D341Med (cell line): ENCODE measurements around the gene COASY.
"Not testable (repeated sequence)": the region's sequence is repeated elsewhere in the genome, so short reads cannot be mapped to it uniquely, and the experiment has no call there.

Experiments used
- DNase-seq: peaks from one replicate; pipeline ENCODE4 v3.0.0; 2012; ENCODE audit warnings: low spot score

COASY gene

GRCh38 chr17:42574463-42574862 is 12.5 kb downstream of the COASY start:
- DNase-seq: no peak

GRCh38 chr17:42577140-42577531 is 15.2 kb downstream of the COASY start:
- no peak for DNase-seq

- DNase-seq: peak; percentile 99
Observed at GRCh38 chr17:42577532-42578281, 15.8 kb downstream of the COASY start, which contains the start of gene PSMC3IP. PSMC3IP (minus strand) TSS chr17:42577729; CDS start chr17:42577686, 43 bp downstream.

GRCh38 chr17:42578282-42578869 is 16.4 kb downstream of the COASY start:
- DNase-seq: peak; percentile 92

GRCh38 chr17:42579794-42580551 is 18.0 kb downstream of the COASY start:
- DNase-seq: no peak

- DNase-seq: no peak
Observed at GRCh38 chr17:42581744-42582270, 19.9 kb downstream of the COASY start.

GRCh38 chr17:42584880-42585279 is 22.9 kb downstream of the COASY start:
- DNase-seq: no peak

- DNase-seq: no peak
Observed at GRCh38 chr17:42585353-42585752, 23.4 kb downstream of the COASY start.

GRCh38 chr17:42586514-42587230 is 24.7 kb downstream of the COASY start:
- DNase-seq: no peak

GRCh38 chr17:42590886-42591285 is 28.9 kb downstream of the COASY start:
- DNase-seq: no peak

- DNase-seq: no peak
Observed at GRCh38 chr17:42591411-42591810, 29.5 kb downstream of the COASY start.

GRCh38 chr17:42596386-42596785 is 34.4 kb downstream of the COASY start:
- DNase-seq: no peak

- DNase-seq: peak; percentile 84
Observed at GRCh38 chr17:42598905-42599304, 37.0 kb downstream of the COASY start.

- DNase-seq: no peak
Observed at GRCh38 chr17:42603318-42603717, 41.4 kb downstream of the COASY start.

- no peak for DNase-seq
Observed at GRCh38 chr17:42607769-42608168, 45.8 kb downstream of the COASY start.

GRCh38 chr17:42608305-42609181 is 46.6 kb downstream of the COASY start:
- no peak for DNase-seq

- peak; percentile 100 for DNase-seq
Observed at GRCh38 chr17:42609182-42609813, 47.4 kb downstream of the COASY start, which contains the start of the genes RETREG3 and TUBG1. RETREG3 (minus strand) TSS chr17:42609374; CDS start chr17:42609324, 50 bp downstream. TUBG1 (plus strand) TSS chr17:42609683; CDS start chr17:42609738, 55 bp downstream.

GRCh38 chr17:42609814-42610801 is 48.2 kb downstream of the COASY start:
- not testable (repeated sequence) for DNase-seq

GRCh38 chr17:42612013-42612412 is 50.1 kb downstream of the COASY start:
- DNase-seq: no peak
